GM06990 (cell line): ENCODE results near the gene ING1.

Experiments
- DNase-seq: peaks from one replicate; pipeline ENCODE4 v3.0.0-alpha.2; 2011; ENCODE audit not compliant: insufficient read length; ENCODE audit errors: extremely low read depth
- H3K27me3 ChIP-seq: replicated peaks from 2 replicates; pipeline ENCODE4 v1.6.0; 2011; ENCODE audit warnings: low read length; ENCODE audit not compliant: control insufficient read depth, insufficient read depth
- H3K36me3 ChIP-seq: 2 replicates; pipeline ENCODE4 v1.5.1; 2011; ENCODE audit warnings: low read length; ENCODE audit not compliant: control insufficient read depth, insufficient read depth
- H3K4me3 ChIP-seq: replicated peaks from 2 replicates; pipeline ENCODE4 v1.5.1; 2011; ENCODE audit warnings: low read depth, mild to moderate bottlenecking, control low read depth, low read length
- TF ChIP-seq, protein P1 (sequence below): IDR thresholded peaks from 2 replicates; pipeline ENCODE4 v1.5.1; 2011; ENCODE audit warnings: low read length, control low read depth, mild to moderate bottlenecking, inconsistent platforms; ENCODE audit not compliant: insufficient read depth, poor library complexity, severe bottlenecking

ING1 gene

DNA sequence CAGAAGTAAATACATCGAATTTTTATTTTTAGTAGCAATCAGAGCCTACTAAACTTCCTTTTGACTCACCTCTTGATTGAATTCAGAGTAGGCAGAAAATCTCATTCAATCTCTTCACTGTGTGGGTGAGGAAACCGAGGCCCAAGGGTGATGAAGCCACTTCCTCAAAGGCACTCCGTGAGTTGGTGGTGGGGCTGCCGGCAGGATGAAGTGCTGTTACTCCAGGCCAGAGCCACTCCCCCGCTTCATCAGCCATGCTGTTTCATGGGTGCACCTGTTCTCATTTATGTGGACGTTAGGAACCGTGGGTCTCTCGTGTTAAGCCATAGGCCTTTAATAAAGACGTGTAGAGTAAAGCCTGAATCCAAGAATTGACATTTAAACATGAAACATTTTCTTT lies 13.2 kb downstream of the ING1 start:
- no peaks in the 10 kb centered on the region for H3K36me3 ChIP-seq
- no peak for DNase-seq
- H3K4me3 ChIP-seq: no peak overlapping the region
- no peaks in the 10 kb centered on the region for H3K27me3 ChIP-seq
- TF ChIP-seq, protein P1, sequence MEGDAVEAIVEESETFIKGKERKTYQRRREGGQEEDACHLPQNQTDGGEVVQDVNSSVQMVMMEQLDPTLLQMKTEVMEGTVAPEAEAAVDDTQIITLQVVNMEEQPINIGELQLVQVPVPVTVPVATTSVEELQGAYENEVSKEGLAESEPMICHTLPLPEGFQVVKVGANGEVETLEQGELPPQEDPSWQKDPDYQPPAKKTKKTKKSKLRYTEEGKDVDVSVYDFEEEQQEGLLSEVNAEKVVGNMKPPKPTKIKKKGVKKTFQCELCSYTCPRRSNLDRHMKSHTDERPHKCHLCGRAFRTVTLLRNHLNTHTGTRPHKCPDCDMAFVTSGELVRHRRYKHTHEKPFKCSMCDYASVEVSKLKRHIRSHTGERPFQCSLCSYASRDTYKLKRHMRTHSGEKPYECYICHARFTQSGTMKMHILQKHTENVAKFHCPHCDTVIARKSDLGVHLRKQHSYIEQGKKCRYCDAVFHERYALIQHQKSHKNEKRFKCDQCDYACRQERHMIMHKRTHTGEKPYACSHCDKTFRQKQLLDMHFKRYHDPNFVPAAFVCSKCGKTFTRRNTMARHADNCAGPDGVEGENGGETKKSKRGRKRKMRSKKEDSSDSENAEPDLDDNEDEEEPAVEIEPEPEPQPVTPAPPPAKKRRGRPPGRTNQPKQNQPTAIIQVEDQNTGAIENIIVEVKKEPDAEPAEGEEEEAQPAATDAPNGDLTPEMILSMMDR: no peak

DNA sequence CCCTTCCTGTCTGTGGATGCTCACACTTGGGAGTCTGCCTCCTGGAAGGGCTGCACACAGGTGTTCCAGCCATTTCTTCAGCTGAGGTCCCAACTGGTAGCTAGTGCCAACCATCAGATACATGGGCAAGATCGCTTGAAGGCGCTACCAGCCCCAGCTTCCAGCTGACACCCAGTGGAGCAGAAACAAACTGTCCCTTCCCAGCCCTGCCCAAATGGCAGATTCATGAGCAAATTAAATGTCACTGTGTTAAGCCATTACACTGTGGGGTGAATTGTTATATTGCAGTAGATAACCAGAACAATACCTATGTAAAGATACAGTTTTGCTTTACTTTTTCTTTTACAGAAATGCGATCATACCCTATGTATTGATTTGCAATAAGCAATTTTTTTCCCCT lies 17.6 kb downstream of the ING1 start:
- H3K27me3 ChIP-seq: no peaks in the 10 kb centered on the region
- no peak overlapping the region for H3K4me3 ChIP-seq
- no peak for DNase-seq
- no peaks in the 10 kb centered on the region for H3K36me3 ChIP-seq
- TF ChIP-seq, protein P1: no peak

DNA sequence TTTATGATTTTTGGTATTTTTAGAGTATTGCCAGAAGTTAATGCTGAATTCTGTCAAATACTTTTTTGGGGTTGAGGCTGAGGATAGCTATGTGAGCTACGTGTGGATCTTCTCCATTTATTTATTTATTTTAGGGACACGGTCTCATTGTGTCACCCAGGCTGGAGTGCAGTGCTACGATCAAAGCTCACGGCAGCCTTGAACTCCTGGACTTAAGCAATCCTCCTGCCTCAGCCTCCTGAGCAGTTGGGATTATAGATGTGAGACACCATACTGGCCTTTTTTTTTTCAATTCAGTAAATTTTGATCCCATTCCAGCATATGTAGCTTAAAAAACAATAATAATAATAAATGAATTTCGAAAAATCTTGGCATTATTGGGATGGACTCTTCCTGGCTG lies 21.1 kb downstream of the ING1 start:
- Histone ChIP-seq H3K36me3 (no peaks in the 10 kb centered on the region), H3K27me3 (no peaks in the 10 kb centered on the region), H3K4me3 (no peak overlapping the region)
- no peak for DNase-seq
- TF ChIP-seq, protein P1: no peak

DNA sequence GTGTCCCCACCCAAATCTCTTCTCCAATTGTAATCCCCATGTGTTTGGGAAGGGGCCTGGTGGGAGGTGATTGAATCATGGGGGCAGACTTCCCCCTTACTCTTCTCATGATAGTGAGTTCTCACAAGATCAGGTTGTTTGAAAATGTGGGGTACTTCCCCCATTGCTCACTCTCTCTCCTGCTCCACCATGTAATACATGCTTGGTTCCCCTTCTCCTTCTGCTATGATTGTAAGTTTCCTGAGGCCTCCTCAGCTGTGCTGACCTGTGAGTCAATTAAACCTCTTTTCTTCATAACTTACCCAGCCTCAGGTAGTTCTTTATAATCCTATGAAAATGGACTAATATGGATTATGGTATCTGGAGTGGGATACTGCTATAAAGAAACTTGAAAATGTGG lies 24.1 kb downstream of the ING1 start:
- H3K36me3 ChIP-seq: no peaks in the 10 kb centered on the region
- H3K27me3 ChIP-seq: no peaks in the 10 kb centered on the region
- DNase-seq: no peak
- H3K4me3 ChIP-seq: no peak overlapping the region
- TF ChIP-seq, protein P1: no peak

DNA sequence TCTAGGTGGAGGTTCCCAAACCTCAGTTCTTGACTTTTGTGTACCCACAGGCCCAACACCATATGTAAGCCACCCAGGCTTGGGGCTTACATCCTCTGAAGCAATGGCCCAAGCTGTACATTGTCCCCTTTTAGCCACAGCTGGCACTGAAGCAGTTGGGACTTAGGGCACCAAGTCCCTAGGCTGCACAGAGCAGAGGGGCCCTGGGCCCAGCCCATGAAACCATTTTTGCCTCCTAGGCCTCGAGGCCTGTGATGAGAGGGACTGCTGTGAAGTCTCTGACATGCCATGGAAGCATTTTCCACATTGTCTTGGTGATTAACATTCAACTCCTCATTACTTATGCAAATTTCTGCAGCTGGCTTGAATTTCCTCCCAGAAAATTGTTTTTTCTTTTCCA lies 30.2 kb downstream of the ING1 start:
- TF ChIP-seq, protein P1: no peak
- no peaks in the 10 kb centered on the region for H3K27me3 ChIP-seq

DNA sequence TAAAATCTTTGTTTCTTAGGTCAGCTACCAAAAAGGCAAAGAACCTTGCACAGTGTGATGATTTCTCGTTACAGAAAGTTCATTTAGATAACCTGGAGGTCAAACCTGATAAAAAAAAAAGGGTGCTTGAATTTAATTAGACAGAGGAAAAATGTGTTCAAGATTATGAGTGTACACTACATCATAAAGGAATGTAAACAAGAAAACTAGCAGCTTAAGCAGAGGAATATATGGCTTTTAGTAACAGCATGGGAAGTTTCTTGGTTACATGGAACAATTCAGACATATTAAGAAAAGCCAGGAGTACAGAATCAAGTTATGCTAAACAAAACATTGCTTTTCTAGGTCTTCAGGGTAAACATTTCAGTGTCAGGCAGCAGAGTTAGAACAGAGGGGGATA lies 32.9 kb downstream of the ING1 start:
- H3K4me3 ChIP-seq: no peak overlapping the region
- TF ChIP-seq, protein P1: no peak
- no peaks in the 10 kb centered on the region for H3K27me3 ChIP-seq
- H3K36me3 ChIP-seq: no peaks in the 10 kb centered on the region
- DNase-seq: no peak

More for the DNA sequence above, 30.2 kb downstream of the ING1 start:
- no peak overlapping the region for H3K4me3 ChIP-seq
- H3K36me3 ChIP-seq: no peaks in the 10 kb centered on the region
- no peak for DNase-seq
